Activated CD4-positive, alpha-beta memory T cell treated with anti-CD3 and anti-CD28 coated beads, Interleukin-2, amount 10 ng/mL, durations not matched to agents 7 days and 5 days (primary cell): ENCODE results near the gene MUS81. TPM values are rescaled to one million over a fixed set of nuclear protein-coding genes. Genes with fewer than 3 reads are reported as not detected.

Experiments
- total RNA-seq, 2 experiments: library from RNA; stranded (reverse); gene quantifications; one replicate each; pipeline ENCODE4 v1.2.3, GENCODE V29; 2021

MUS81 gene
- total RNA-seq, 2 experiments from 2014 or later = 86.9 to 91.9 TPM

Other genes with a start within 250 kb of the MUS81 start
- gene MAP3K11, start 246.2 kb upstream of the MUS81 start, total RNA-seq = 10 to 100 TPM; 67.2 to 71.8 TPM
- 10 to 100 TPM; 39.8 to 40.3 TPM for gene PCNX3, start 244.7 kb upstream of the MUS81 start, total RNA-seq
- 100 to 1,000 TPM; 201 to 205 TPM for gene SIPA1, start 222.3 kb upstream of the MUS81 start, total RNA-seq
- 100 to 1,000 TPM in 1 of 2 experiments, 10 to 100 TPM in 1; 91.2 to 102 TPM for gene RELA, start 197.5 kb upstream of the MUS81 start, total RNA-seq
- gene KAT5, start 148.2 kb upstream of the MUS81 start, total RNA-seq = 10 to 100 TPM; 62.6 to 63.0 TPM
- 10 to 100 TPM; 80.3 to 81.9 TPM for gene RNASEH2C, start 139.6 kb upstream of the MUS81 start, total RNA-seq
- 10 to 100 TPM; 21.2 to 21.5 TPM for gene AP5B1, start 79.5 kb upstream of the MUS81 start, total RNA-seq
- gene OVOL1, start 73.4 kb upstream of the MUS81 start, total RNA-seq = not detected
- 1 to 10 TPM in 1 of 2 experiments, under 1 TPM in 1; 0.83 to 1.6 TPM for gene SNX32, start 26.5 kb upstream of the MUS81 start, total RNA-seq
- 1,000 to 10,000 TPM; 1,733 to 1,734 TPM for gene CFL1, start 2.3 kb upstream of the MUS81 start, total RNA-seq
- 10 to 100 TPM; 13.8 to 14.7 TPM for gene EFEMP2, start 12.4 kb downstream of the MUS81 start, total RNA-seq
- gene CTSW, start 19.4 kb downstream of the MUS81 start, total RNA-seq = 10 to 100 TPM; 75.9 to 80.5 TPM
- gene FIBP, start 28.0 kb downstream of the MUS81 start, total RNA-seq = 10 to 100 TPM; 71.7 to 77.4 TPM
- gene CCDC85B, start 30.2 kb downstream of the MUS81 start, total RNA-seq = 10 to 100 TPM; 53.2 to 55.8 TPM
- gene FOSL1, start 40.0 kb downstream of the MUS81 start, total RNA-seq = 1 to 10 TPM; 4.5 to 5.0 TPM
- 10 to 100 TPM; 34.1 to 34.2 TPM for gene C11orf68, start 58.6 kb downstream of the MUS81 start, total RNA-seq
- 100 to 1,000 TPM; 162 to 180 TPM for gene DRAP1, start 59.0 kb downstream of the MUS81 start, total RNA-seq
- gene TSGA10IP, start 85.0 kb downstream of the MUS81 start, total RNA-seq = not detected
- gene SART1, start 101.3 kb downstream of the MUS81 start, total RNA-seq = 10 to 100 TPM; 59.5 to 61.5 TPM
- gene EIF1AD, start 141.7 kb downstream of the MUS81 start, total RNA-seq = 10 to 100 TPM; 43.6 to 45.9 TPM
- gene BANF1, start 142.1 kb downstream of the MUS81 start, total RNA-seq = 100 to 1,000 TPM; 191 to 196 TPM
- gene CST6, start 151.6 kb downstream of the MUS81 start, total RNA-seq = under 1 TPM; 0.30 to 0.65 TPM
- gene CATSPER1, start 166.0 kb downstream of the MUS81 start, total RNA-seq = under 1 TPM; 0.33 to 0.58 TPM
- not detected for gene GAL3ST3, start 188.7 kb downstream of the MUS81 start, total RNA-seq
- gene SF3B2, start 191.9 kb downstream of the MUS81 start, total RNA-seq = 100 to 1,000 TPM; 230 to 241 TPM
- gene PACS1, start 209.8 kb downstream of the MUS81 start, total RNA-seq = 10 to 100 TPM; 86.4 to 95.0 TPM